GM23338 (cell line): ENCODE results near the gene IL20RB. TPM values are rescaled to one million over a fixed set of nuclear protein-coding genes. Genes with fewer than 3 reads are reported as not detected.

Experiments used
- NANOG ChIP-seq: IDR thresholded peaks from 2 replicates; pipeline ENCODE4 v1.6.1; 2016; ENCODE audit warnings: antibody characterized with exemption, borderline replicate concordance
- POLR2AphosphoS5 ChIP-seq: IDR thresholded peaks from 2 replicates; pipeline ENCODE4 v1.6.1; 2016; ENCODE audit warnings: antibody characterized with exemption, low read depth
- REST ChIP-seq: IDR thresholded peaks from one replicate; pipeline ENCODE4 v1.6.1; 2018; ENCODE audit warnings: antibody characterized with exemption; ENCODE audit not compliant: unreplicated experiment
- STAT1 ChIP-seq: IDR thresholded peaks from one replicate; pipeline ENCODE4 v1.6.1; 2016; ENCODE audit warnings: antibody characterized with exemption; ENCODE audit not compliant: unreplicated experiment
- ZNF114 ChIP-seq: fragments of 250-450 bp; sonication (Bioruptor Pico); IDR thresholded peaks from 2 replicates; pipeline ENCODE4 v1.5.0; 2020; ENCODE audit warnings: mild to moderate bottlenecking, moderate library complexity
- ZNF331 ChIP-seq: fragments of 250-450 bp; sonication (Bioruptor Pico); IDR thresholded peaks from 2 replicates; pipeline ENCODE4 v1.5.0; 2020; ENCODE audit warnings: low read depth, mild to moderate bottlenecking, moderate library complexity
- ZNF462 ChIP-seq: fragments of 250-450 bp; sonication (Bioruptor Pico); IDR thresholded peaks from 2 replicates; pipeline ENCODE4 v1.5.0; 2020; ENCODE audit warnings: mild to moderate bottlenecking, moderate library complexity
- polyA plus RNA-seq: library from polyadenylated mRNA; unstranded; fragments of >200 nt; fragmentation: Nextera tagmentation; extraction: Ambion mirVana; gene quantifications from 2 replicates; pipeline ENCODE4 v1.2.1, GENCODE V29; 2016
- total RNA-seq: library from RNA; depleted of rRNA; stranded (reverse); fragments of >200 nt; shearing (Covaris generic); gene quantifications from 2 replicates; pipeline ENCODE4 v1.2.3, GENCODE V29; 2014

IL20RB gene
- total and polyA plus RNA-seq, 2 experiments from 2014 or later: 1.7 to 4.6 TPM

GRCh38 chr3:136916223-136916622 is 41.6 kb upstream of the IL20RB start (continued):
- TF ChIP-seq ZNF462 (CRISPR knock-in tag) (no peak), ZNF331 (no peak), ZNF114 (CRISPR knock-in tag) (no peak), REST (no peak), POLR2AphosphoS5 (no peak), NANOG (no peak), STAT1 (no peak)
